T-helper 2 cell (primary cell): Measurements from ENCODE around the gene CYP2C9.
"Not testable (repeated sequence)": the region's sequence is repeated elsewhere in the genome, so short reads cannot be mapped to it uniquely, and the experiment has no call there.

Experiments used
- DNase-seq, 5 experiments: peaks; one replicate each; pipeline versions ENCODE4 v3.0.0 to v3.0.0-alpha.2; 2012 to 2022
- total RNA-seq, 2 donors: gene quantifications; one replicate each; lab custom pipeline; 2026; lab: John Stamatoyannopoulos, UW

CYP2C9 gene
- total RNA-seq, result 0 reads per million in 2 donors

DNA sequence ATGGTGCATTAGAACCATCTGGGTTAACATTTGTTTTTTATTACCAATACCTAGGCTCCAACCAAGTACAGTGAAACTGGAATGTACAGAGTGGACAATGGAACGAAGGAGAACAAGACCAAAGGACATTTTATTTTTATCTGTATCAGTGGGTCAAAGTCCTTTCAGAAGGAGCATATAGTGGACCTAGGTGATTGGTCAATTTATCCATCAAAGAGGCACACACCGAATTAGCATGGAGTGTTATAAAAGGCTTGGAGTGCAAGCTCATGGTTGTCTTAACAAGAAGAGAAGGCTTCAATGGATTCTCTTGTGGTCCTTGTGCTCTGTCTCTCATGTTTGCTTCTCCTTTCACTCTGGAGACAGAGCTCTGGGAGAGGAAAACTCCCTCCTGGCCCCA is at the start of gene CYP2C9:
TSS of gene CYP2C9 (plus strand) at position 276 of the 400 bp plus-strand sequence. CDS start at position 301, 25 bp downstream.
- DNase-seq, result no peak

DNA sequence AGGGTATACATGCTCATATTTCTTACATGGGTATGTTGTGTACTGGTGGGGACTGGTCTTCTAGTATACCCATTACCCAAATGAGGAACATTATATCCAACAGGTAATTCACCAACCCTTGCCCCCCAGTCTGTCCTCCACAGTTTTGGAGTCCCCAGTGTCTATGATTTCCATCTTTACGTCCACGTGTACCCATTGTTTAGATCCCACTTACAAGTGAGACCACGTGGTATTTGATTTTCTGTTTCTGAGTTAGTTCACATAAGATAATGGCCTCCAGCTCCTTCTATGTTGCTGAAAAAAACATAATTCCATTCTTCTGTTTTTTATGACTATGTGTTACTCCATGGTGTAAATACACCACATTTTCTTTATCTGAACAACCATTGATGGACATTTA is 49.3 kb upstream of the CYP2C9 start:
- DNase-seq, result no peak

DNA sequence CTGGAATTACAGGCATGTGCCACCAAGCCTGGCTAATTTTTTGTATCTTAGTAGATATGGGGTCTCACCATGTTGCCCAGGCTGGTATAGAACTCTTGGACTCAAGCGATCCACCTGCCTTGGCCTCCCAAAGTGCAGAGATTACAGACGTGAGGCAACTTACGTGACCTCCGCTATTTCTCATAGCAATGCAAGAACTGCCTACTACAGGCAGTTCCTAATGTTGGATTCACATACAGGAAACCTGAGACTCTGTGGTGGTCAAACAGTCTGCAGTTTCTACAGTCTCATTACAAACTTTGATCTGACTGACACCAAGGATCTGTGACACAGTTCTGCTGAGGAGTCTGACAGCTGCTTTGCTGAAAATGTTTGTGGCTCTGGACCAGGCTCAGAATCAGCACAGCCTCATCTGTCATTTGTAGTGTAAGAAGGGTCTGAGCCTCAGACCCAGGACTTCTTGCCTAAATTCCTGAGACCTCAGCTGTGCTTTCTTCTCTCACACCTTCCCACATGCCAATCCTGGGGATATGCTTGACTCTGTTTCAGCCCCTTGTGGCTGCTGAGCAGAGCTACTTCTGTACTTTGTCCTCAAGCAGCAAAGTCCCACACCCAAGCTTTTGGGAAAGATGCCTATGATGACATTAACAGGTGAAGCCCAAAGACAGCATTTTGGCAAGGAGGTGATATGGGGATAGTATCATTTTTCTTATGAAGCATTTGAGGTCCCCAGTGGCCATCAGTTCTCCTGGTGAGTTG is 48.0 kb upstream of the CYP2C9 start:
- no peak for DNase-seq

DNA sequence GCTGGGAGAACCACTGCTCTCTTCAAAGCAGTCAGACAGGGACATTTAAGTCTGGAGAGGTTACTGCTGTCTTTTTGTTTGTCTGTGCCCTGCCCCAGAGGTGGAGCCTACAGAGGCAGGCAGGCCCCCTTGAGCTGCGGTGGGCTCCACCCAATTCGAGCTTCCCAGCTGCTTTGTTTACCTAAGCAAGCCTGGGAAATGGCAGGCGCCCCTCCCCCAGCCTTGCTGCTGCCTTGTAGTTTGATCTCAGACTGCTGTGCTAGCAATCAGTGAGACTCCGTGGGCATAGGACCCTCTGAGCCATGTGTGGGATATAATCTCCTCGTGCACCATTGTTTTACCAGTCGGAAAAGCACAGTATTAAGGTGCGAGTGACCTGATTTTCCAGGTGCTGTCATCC is 40.0 kb upstream of the CYP2C9 start:
- DNase-seq, result not testable (repeated sequence)

DNA sequence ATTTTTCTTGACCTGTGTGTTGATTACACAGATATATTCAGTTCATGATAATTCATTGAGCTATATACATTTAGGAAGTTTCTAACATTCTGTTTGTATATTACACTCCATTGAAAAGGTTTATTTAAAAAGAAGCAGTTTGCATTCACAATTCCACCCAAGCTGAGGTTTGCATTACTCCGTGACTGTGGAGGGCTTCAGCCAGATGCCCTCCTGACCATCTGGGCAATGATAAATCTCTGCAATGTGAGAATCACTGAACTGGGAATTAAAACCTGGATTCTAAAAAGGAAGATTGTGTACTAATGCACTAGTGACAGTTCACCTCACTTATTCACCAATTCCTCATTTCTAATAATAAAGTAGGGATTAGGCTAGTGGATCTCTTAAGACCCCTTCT is 36.4 kb upstream of the CYP2C9 start:
- no peak for DNase-seq

DNA sequence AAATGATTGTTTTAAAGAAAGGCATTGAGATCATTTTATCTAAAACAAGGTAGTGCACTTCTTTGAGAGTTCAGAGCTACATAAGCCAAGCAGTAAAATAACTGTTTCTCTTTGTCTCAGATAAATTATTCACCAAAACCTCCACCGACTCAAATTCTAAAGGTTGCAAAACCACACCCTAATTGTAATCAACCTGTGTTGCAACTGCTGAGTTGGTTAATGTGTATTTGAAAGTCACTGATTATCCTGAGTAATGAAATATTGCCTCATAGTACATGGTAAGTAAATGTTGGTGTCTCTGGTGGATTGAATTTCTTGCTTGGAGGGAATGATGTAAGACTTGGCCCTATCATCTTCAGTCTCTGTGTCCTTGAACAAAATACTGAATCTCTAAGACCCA is 35.9 kb upstream of the CYP2C9 start:
- DNase-seq, result no peak

DNA sequence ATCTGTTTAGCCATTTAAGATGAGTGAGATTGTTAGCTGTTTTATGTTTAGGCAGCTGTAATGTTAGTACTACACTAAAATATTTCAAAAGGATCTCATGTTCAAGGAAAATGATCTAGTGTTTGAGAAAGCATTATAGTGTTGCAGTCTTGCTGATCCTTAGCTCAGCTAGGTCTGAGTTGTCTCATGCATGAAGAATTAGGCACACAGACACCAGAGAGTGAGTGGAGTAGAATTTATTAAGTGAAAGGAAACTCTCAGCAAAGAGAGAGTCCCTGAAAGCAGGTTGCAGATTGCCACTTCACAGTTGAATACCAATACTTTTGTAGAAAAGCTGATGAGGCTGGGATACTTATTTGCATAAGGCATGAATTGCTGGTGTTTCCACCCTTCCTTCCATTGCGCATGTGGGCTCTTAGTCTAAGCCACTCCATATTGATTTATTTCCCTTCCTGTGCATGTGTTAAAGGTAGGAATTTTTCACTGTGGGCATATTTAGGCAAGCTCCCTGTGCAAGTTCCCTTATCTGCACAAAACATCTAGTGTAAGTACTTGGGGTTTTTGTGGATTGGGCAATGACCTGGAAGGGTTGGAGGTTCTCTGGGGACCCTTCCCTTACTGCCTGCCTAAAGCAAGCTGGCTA is 33.8 kb upstream of the CYP2C9 start:
- not testable (repeated sequence) for DNase-seq

DNA sequence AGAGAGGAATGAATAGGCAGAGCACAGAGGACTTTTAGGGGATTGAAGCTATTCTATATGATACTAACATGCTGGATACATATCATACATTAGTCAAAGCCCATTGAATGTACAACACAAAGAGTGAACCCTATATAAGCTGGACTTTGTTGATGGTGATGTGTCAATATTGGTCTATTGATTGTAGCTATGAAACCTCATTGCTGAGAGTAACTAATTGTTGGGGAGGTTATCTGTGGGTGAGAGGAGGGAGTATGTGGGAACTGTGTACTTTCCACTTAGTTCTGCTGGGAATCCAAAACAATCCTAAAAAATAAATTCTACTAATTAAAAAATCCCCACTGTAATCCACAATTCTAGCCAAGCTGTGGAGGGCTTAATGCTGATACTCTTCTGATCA is 22.0 kb upstream of the CYP2C9 start:
- no peak for DNase-seq

DNA sequence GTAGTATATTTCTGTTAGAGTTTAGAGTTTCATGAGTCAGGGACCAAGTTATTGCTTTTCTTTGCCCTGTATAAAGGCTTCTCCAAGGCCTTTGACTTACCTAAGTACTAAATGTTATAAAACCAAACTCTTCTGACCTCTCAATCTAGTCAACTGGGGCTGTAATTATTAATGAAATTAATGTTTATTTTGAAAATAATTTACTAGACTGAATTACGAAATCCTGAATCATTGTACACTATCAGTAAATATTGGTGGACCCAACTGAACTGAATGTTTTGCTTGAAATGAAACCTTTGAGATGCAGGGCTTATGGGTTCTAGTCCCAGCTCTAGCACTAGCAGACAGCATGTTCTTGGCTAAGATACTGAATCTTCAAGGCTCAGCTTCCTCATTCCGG is 1.7 kb upstream of the CYP2C9 start:
- DNase-seq, result no peak

DNA sequence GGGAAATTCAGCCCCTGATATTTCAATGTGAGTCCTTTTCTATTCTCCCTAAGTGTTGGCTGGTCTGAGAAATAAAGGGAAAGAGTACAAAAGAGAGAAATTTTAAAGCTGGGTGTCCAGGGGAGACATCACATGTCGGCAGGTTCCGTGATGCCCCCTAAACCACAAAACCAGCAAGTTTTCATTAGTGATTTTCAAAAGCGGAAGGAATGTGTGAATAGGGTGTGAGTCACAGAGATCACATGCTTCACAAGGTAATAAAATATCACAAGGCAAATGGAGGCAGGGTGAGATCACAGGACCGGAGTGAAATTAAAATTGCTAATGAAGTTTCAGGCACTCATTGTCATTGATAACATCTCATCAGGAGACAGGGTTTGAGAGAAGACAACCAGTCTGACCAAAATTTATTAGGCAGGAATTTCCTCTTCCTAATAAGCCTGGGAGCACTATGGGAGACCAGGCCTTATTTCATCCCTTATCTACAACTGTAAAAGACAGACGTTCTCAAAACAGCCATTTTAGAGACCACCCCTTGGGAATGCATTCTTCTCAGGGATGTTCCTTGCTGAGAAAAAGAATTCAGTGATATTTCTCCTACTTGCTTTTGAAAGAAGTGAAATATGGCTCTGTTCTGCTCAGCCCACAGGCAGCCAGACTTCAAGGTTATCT is 5.1 kb downstream of the CYP2C9 start:
- DNase-seq, result not testable (repeated sequence)

DNA sequence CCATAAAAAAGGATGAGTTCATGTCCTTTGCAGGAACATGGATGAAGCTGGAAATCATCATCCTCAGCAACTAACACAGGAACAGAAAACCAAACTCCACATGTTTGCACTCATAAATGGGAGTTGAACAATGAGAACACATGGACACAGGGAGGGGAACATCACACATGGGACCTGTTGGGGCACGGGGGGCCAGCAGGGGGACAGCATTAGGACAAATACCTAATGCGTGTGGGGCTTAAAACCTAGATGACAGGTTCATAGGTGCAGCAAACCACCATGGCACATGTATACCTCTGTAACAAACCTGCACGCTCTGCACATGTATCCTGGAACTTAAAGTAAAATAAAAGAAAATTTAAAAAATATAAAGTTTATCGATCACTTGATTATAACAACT is 7.7 kb downstream of the CYP2C9 start:
- DNase-seq, result not testable (repeated sequence)

DNA sequence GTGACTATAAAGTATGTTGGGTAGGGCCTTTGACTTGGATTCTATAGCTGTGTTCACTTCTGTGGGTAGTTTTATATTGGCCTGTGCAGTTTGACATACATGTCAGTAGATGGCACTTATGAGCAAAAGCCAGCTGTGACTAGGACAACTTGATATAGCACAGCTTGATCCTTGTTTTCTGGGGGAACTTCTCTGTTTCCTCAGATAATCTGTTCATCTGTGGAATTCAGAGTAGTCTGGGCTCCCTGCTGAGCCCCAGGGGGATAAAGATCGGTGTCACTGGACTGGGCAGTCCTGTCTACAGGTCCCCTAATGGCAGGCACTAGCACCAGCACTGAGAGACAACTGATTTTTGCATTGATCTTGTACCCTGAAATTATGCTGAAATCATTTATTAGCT is 25.4 kb downstream of the CYP2C9 start:
- peak in 1 of 5 experiments; percentile 5 for DNase-seq

DNA sequence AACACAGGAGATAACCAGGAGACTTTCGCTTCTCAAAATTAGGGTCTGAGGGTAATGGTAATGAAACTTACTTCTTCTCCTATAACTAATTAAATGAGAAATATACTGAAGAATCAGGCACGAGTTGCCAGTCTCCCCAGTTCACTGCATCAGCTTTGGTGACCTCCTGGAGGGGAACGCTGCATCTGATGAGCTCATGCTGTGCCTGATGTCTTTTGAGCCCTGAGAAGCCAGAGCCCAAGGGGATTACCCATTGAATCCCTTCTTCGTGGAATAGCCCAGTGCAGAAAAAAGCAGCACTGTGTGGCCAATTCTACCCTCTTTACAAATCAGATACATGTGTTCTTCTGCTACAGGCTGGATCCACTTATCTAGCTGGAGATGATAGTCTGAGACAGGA is 45.1 kb downstream of the CYP2C9 start:
- no peak for DNase-seq

DNA sequence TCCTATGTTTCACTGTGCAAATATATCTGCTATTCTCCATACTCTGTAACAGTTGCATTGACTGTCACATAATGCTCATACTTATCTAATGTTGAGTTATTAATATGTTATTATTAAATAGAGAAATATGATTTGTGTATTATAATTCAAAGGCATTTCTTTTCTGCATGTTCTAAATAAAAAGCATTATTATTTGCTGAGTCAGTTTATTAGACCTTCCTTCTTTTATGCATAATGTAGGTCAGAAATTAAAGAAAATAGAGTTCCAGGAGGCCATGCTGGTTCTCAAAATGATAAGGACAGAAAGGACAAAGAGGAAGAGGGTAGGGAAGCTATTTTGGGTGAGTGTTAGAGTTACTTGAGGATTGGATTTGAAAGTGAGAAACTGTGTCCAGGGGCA is 50.7 kb downstream of the CYP2C9 start:
- DNase-seq, result no peak

DNA sequence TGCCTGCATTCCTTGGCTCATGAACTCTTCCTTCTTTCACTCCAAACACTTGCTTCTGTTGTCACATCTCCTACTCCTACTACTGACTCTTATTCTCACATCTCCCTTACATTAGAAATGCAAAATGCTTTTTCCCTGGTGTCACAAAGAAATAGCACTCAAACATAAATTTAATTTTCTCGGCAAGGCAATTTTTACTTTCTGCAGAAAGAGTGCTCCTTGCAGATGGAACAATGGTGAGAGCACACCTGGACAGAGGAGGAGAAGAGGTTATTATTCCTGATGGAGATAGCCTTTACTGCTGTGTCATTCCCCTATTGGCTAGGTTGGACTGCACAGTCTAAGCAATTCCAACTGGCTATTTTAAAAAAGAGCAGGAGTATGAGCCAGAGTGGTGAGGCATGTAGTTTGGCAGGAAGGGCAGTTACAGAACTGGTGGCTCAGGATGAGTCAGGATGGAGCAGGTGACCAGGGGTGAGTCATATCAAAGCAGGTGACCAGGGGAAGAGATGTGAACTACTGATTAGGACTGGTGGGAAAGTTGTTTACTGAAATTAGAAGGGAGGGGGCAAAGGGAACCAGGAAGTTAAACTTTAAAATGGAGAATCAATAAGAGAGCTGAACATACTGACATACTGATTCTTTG is 52.9 kb downstream of the CYP2C9 start:
- DNase-seq, result no peak

DNA sequence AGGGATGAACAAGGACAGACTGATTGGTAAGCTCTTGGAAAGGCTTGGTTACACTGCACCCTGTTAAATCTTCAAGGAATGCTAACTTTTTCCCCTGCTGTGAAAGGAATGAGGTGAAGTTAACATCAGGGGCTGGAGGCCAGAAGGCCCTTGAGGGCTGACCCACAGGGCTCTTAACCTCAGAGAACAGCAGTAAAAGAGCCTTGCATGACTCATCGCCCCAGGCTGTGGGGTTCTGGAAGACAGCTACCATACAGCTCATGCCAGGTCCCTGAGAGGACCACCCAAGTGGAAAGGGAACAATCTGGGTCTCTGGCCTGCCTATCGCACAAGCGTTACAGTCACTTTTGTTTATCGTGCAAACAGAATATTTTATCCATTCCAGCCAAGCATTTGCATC is 54.4 kb downstream of the CYP2C9 start:
- DNase-seq, result no peak

DNA sequence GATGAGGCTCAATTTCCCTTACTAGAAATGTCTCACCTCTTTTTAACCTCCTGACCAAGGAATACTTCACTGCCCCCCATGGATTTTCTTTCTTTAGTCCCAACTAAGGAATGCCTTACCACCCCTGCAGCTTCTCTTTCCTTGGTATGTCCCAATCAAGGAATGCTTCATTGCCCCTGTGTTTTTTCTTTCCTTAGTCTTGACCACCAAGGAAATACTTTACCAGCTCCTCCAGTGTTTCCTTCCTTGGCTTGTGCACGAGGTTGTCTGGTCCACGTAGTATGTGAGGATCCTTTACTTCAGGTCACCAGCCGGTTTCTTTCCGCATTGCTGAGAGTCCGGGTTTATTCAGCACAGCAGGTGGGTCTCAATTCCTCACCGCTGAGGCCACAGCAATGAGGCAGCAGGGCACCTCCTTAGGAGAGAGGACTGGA is 59.3 kb downstream of the CYP2C9 start:
- DNase-seq, result no peak

DNA sequence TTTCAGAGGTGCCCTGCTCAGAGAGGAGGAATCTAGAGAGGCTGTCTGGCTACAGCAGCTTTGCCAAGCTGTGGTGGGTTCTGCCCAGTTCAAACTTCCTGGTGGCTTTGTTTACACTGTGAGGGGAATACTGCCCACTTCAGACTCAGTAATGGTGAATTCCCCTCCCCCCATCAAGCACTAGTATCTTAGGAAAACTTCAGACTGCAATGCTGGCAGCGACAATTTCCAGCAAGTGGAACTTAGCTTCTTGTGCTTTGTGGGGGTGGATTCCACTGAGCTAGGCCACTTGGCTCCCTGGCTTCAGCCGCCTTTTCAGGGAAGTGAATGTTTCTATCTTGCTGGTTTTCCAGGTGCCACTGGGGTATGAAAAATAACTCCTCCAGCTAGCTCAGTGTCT is 88.0 kb downstream of the CYP2C9 start:
- no peak for DNase-seq

DNA sequence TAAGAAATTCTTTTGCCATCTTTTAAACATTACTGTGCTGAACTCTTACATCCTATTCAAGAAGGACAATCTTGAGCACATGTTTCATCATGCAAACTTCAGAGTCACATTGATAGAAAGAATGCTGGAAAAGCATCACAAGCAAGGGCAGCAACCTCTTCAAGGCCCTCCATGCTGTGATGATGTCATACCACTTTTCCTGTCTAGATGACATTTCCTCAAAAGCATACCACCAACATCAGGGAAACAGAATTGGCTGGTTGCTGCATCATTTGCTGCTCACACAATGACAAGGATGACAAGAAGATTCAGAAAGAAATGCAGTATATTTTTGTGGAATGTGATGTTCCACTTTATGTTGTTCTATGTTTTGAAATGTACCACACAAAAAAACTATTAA is 93.2 kb downstream of the CYP2C9 start:
- DNase-seq, result no peak

DNA sequence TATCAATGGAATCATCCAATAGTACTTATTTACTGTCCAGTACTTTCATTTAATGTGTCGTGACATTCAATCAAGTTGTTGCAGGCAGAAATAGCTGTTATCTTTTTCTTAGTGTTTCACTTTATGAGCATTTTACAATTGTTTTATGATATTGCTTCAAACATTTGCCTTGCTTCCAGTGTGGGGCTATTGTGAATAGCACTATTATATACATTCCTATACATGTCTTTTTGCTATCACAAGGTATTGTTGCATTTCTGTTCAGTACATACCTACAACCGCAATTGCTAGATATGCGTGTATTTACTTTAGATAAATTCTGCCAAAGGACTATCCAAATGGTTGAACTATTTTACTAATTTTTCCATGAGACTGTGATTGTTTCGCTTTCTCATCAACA is 95.9 kb downstream of the CYP2C9 start:
- no peak for DNase-seq

DNA sequence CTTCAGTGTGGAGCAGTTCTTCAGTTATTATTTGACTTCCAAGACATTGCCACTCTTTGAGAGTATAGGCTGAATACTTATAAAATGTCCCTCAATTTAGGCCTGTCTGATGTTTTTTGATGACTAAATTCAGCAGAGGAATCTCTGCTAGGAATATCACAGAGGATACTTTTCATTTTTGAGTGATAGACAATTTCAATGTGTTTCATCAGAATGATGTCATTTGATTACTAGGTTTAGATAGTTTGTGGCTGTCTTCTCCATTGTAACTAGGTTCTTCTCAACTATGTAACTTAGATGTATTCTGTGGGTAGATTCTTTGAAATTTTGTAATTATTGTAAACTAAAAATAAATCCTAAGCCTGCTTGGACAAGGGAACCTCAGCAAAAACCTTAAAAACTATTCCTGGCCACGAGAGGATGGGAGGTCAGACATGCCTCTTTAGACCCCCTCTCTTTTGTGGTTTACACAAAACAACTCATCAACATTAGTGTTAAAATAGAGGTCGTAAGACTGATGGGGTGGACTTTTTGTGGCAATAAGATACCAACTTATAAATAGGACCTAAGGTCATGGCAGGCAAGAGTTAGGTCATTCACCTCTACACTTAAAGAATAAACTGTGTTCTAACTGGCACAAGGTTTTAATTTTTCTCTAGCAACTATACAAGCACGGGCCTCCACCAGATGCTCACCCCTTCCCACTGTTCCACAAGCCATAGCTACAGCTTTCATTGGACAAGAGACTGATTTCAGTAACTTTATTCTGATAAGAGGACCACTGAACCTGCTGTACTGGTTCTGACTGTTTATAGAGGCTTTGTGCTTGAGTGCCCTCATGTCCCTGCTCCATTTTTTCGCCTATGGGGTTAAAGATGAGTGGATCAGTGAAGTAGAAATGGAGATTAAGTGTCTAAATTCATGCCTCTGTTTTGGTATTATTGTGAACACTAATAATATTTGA is 97.2 kb downstream of the CYP2C9 start:
- DNase-seq, result no peak

DNA sequence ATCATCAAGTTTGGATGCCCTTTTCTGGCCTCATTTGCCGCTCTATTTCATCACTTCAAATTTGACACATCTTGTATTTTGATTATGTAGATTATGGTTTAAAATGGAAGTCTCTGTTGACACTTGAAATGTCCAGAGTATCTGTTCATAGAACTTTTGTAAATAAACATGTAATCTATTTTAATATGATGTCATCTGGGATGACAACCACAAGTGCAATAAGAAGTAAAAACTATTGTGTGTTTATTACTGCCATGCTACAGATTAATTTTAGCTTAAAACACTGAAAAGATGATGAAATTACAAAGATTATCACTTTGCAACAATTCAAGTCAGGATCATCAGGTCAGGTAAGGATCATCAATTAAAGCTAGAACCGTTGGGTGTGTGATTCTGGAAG is 100.8 kb downstream of the CYP2C9 start:
- no peak for DNase-seq
